HCT116 (cell line): ENCODE data around the gene GCNT3. TPM values are rescaled to one million over a fixed set of nuclear protein-coding genes. Genes with fewer than 3 reads are reported as not detected.

Experiments
- ATAC-seq: fragments of 200-7000 bp; cut with Tn5 transposase; 2 replicates; pipeline ENCODE4 v1.9.1; 2020; ENCODE audit warnings: mild to moderate bottlenecking, moderate library complexity
- BruUV-seq: library from RNA; stranded (reverse); fragments of 400-500 nt; replicated peaks from 2 replicates; lab custom pipeline; 2021; lab: Mats Ljungman, UMichigan
- CTCF ChIA-PET: fragments of 300-600 bp; sonication (Branson Sonifier 250); formaldehyde crosslinking; loops from one replicate; lab custom pipeline; 2021; ENCODE audit warnings: antibody characterized with exemption; lab: Charles Lee
- POLR2A ChIA-PET: fragments of 300-600, 350-600 bp; sonication (Branson Sonifier 250); formaldehyde crosslinking; loops from one replicate; lab custom pipeline; 2021; ENCODE audit warnings: antibody characterized with exemption; lab: Charles Lee
- RAD21 ChIA-PET, 2 experiments: fragments of 300-600 bp; sonication (Branson Sonifier 250); formaldehyde crosslinking; loops; one replicate each; lab custom pipeline; 2023; ENCODE audit warnings: low total read pairs in 2 of 2; ENCODE audit not compliant: uncharacterized antibody in 2 of 2, unreplicated experiment in 2 of 2, low non-redundant PET in 1 of 2; lab: Charles Lee
- DNase-seq: peaks from one replicate; pipeline ENCODE4 v3.0.0-alpha.2; 2010; ENCODE audit warnings: low read depth, low spot score
- H2AFZ ChIP-seq: fragments of 200-600 bp; shearing (Covaris generic), sonication (generic); 2 replicates; pipeline ENCODE4 v1.6.1; 2017; ENCODE audit warnings: low read depth, mixed run types, mixed read lengths, antibody characterized with exemption, low read length; ENCODE audit not compliant: poor library complexity, severe bottlenecking
- H3K27ac ChIP-seq: 2 replicates; pipeline ENCODE4 v1.5.1; 2012; ENCODE audit warnings: low read depth, low read length
- H3K27me3 ChIP-seq: fragments of 200-600 bp; sonication (generic); 2 replicates; pipeline ENCODE4 v1.6.1; 2016; ENCODE audit warnings: mixed run types, low read length, mixed read lengths; ENCODE audit not compliant: insufficient read depth
- H3K36me3 ChIP-seq, 2 experiments: fragments of 200-500 bp in 1 of 2; fragments of 200-600 bp in 1 of 2; sonication (Bioruptor generic) in 1 of 2; sonication (generic) in 1 of 2; 2 replicates each; pipeline versions ENCODE4 v1.5.1 to v1.6.1; 2014 to 2016; ENCODE audit warnings: low read length in 2 of 2, inconsistent platforms in 1 of 2, mixed read lengths in 1 of 2, mixed run types in 1 of 2; ENCODE audit not compliant: insufficient read depth in 2 of 2, control insufficient read depth in 1 of 2
- H3K4me1 ChIP-seq, 2 experiments: fragments of 200-600 bp in 1 of 2; sonication (generic) in 1 of 2; 2 replicates each; pipeline versions ENCODE4 v1.5.1 to v1.6.1; 2012 to 2017; ENCODE audit warnings: low read length in 2 of 2, inconsistent platforms in 1 of 2, mild to moderate bottlenecking in 1 of 2, mixed read lengths in 1 of 2, mixed run types in 1 of 2, moderate library complexity in 1 of 2; ENCODE audit not compliant: insufficient read depth in 2 of 2, control insufficient read depth in 1 of 2
- H3K4me2 ChIP-seq: fragments of 200-600 bp; sonication (generic); 2 replicates; pipeline ENCODE4 v1.6.1; 2017; ENCODE audit warnings: mixed run types, low read length, mixed read lengths
- H3K4me3 ChIP-seq, 2 experiments: fragments of 200-600 bp in 1 of 2; sonication (generic) in 1 of 2; replicated peaks in 1 of 2; 2 replicates each; pipeline ENCODE4 v1.5.1; 2011 to 2016; ENCODE audit warnings: low read length in 2 of 2, control low read depth in 1 of 2, low read depth in 1 of 2, mild to moderate bottlenecking in 1 of 2, mixed read lengths in 1 of 2, mixed run types in 1 of 2
- H3K79me2 ChIP-seq: fragments of 200-600 bp; sonication (generic); 2 replicates; pipeline ENCODE4 v1.6.1; 2017; ENCODE audit warnings: mild to moderate bottlenecking, mixed run types, low read length, moderate library complexity, mixed read lengths; ENCODE audit not compliant: insufficient read depth
- H3K9ac ChIP-seq: fragments of 200-600 bp; sonication (generic); 2 replicates; pipeline ENCODE4 v1.6.1; 2016; ENCODE audit warnings: low read length, mixed read lengths
- H3K9me2 ChIP-seq: fragments of 200-600 bp; sonication (generic), shearing (Covaris generic); 2 replicates; pipeline ENCODE4 v1.6.1; 2017; ENCODE audit warnings: mixed run types, mild to moderate bottlenecking, moderate library complexity; ENCODE audit not compliant: insufficient read depth
- H3K9me3 ChIP-seq, 2 experiments: fragments of 200-500 bp in 1 of 2; fragments of 200-600 bp in 1 of 2; sonication (Bioruptor generic) in 1 of 2; sonication (generic) in 1 of 2; 2 replicates each; pipeline ENCODE4 v1.6.1; 2014 to 2017; ENCODE audit warnings: low read length in 2 of 2, mixed read lengths in 2 of 2, inconsistent platforms in 1 of 2, low read depth in 1 of 2, mild to moderate bottlenecking in 1 of 2, mixed run types in 1 of 2, moderate library complexity in 1 of 2; ENCODE audit not compliant: control insufficient read depth in 1 of 2, insufficient read depth in 1 of 2
- H4K20me1 ChIP-seq: fragments of 200-600 bp; sonication (generic), shearing (Covaris generic); 2 replicates; pipeline ENCODE4 v1.6.1; 2017; ENCODE audit warnings: mixed run types, mild to moderate bottlenecking, moderate library complexity; ENCODE audit not compliant: insufficient read depth
- CBX3 ChIP-seq: IDR thresholded peaks from 2 replicates; pipeline ENCODE4 v1.6.1; 2012; ENCODE audit warnings: low read depth
- CEBPB ChIP-seq: IDR thresholded peaks from 2 replicates; pipeline ENCODE4 v1.6.1; 2012; ENCODE audit warnings: low read depth
- CTCF ChIP-seq, 3 experiments: fragments of 200-600 bp in 1 of 3; sonication (generic) in 1 of 3; IDR thresholded peaks in 2 of 3; conservative IDR thresholded peaks in 1 of 3; 2 replicates each; pipeline ENCODE4 v1.5.1; 2012 to 2017; ENCODE audit warnings: low read depth in 2 of 3, low read length in 2 of 3, antibody characterized with exemption in 1 of 3, borderline replicate concordance in 1 of 3, control low read depth in 1 of 3, mild to moderate bottlenecking in 1 of 3, mixed read lengths in 1 of 3, mixed run types in 1 of 3, moderate library complexity in 1 of 3; ENCODE audit not compliant: insufficient read depth in 1 of 3
- EGR1 ChIP-seq: IDR thresholded peaks from 2 replicates; pipeline ENCODE4 v1.6.1; 2012; ENCODE audit warnings: low read depth
- ELF1 ChIP-seq: IDR thresholded peaks from 2 replicates; pipeline ENCODE4 v1.6.1; 2012; ENCODE audit warnings: low read depth, borderline replicate concordance
- EZH2phosphoT487 ChIP-seq: fragments of 200-600 bp; IDR thresholded peaks from 2 replicates; pipeline ENCODE4 v1.6.1; 2018; ENCODE audit warnings: antibody characterized with exemption, borderline replicate concordance
- FOSL1 ChIP-seq: IDR thresholded peaks from 2 replicates; pipeline ENCODE4 v1.6.1; 2012; ENCODE audit warnings: low read depth
- JUND ChIP-seq: IDR thresholded peaks from 2 replicates; pipeline ENCODE4 v1.6.1; 2012
- MAX ChIP-seq: IDR thresholded peaks from 2 replicates; pipeline ENCODE4 v1.6.1; 2012
- POLR2A ChIP-seq: IDR thresholded peaks from 2 replicates; pipeline ENCODE4 v1.7.0; 2011; ENCODE audit warnings: borderline replicate concordance; ENCODE audit not compliant: insufficient read depth, insufficient read length; ENCODE audit errors: extremely low read depth
- POLR2AphosphoS5 ChIP-seq: IDR thresholded peaks from 2 replicates; pipeline ENCODE4 v1.6.1; 2011; ENCODE audit warnings: mild to moderate bottlenecking, low read depth, low read length, moderate library complexity
- RAD21 ChIP-seq: IDR thresholded peaks from 2 replicates; pipeline ENCODE4 v1.6.1; 2012; ENCODE audit warnings: low read depth, mild to moderate bottlenecking
- REST ChIP-seq: IDR thresholded peaks from 2 replicates; pipeline ENCODE4 v1.6.1; 2012; ENCODE audit warnings: low read depth
- SIN3A ChIP-seq: IDR thresholded peaks from 2 replicates; pipeline ENCODE4 v1.6.1; 2012; ENCODE audit warnings: low read depth
- TCF7L2 ChIP-seq: IDR thresholded peaks from 2 replicates; pipeline ENCODE4 v1.7.0; 2011; ENCODE audit warnings: borderline replicate concordance, inconsistent platforms; ENCODE audit not compliant: insufficient read depth, insufficient read length; ENCODE audit errors: extremely low read depth
- ZBTB33 ChIP-seq: IDR thresholded peaks from 2 replicates; pipeline ENCODE4 v1.6.1; 2011; ENCODE audit warnings: mild to moderate bottlenecking, low read length, moderate library complexity; ENCODE audit not compliant: insufficient replicate concordance; ENCODE audit errors: extremely low read depth
- ZFX ChIP-seq: fragments of 450-650 bp; IDR thresholded peaks from 2 replicates; pipeline ENCODE4 v1.6.1; 2017
- ZNF274 ChIP-seq: fragments of 200-500 bp; sonication (Bioruptor generic); IDR thresholded peaks from 2 replicates; pipeline ENCODE4 v1.6.1; 2014; ENCODE audit warnings: mild to moderate bottlenecking, low read depth, low read length, inconsistent platforms
- intact Hi-C: fragments of 100-400 bp; cut with micrococcal nuclease; formaldehyde crosslinking; loops from 2 replicates; pipeline ENCODE4 v1.10.0; 2022
- total RNA-seq: library from RNA; stranded (reverse); gene quantifications from one replicate; pipeline ENCODE4 v1.2.1, GENCODE V29; 2021; ENCODE audit not compliant: unreplicated experiment

The GCNT3 gene
- total RNA-seq, 1 experiment from 2014 or later: 5.6 TPM

GRCh38 chr15:59644756-59645155 lies 33.2 kb downstream of the GCNT3 start:
- Histone ChIP-seq H3K9ac (no peak overlapping the region), H3K27me3 (no peaks in the 10 kb centered on the region), H3K9me2 (no peaks in the 10 kb centered on the region), H3K36me3 (peaks cover 7 to 14% of the 10 kb centered on the region in 2 experiments), H3K79me2 (peaks cover 47% of the 10 kb centered on the region), H3K4me2 (no peak overlapping the region), H2AFZ (no peak overlapping the region), H4K20me1 (no peaks in the 10 kb centered on the region), H3K4me3 (no peak overlapping the region), H3K27ac (no peak overlapping the region), H3K9me3 (no peaks in the 10 kb centered on the region), H3K4me1 (no peaks in the 10 kb centered on the region)
- ChIA-PET RAD21 (no interaction called here), POLR2A (no interaction called here), CTCF (interaction anchor here (1.2 to 1.7 kb wide), 2 partner anchors 11 to 112 kb away, joined by 3 to 5 read pairs; no protein-coding TSS in a partner anchor)
- intact Hi-C loops: no loop called here
- no peak for TF ChIP-seq MAX
- no peak for TF ChIP-seq REST
- TF ChIP-seq JUND: no peak
- no peak for TF ChIP-seq POLR2AphosphoS5
- TF ChIP-seq EGR1: no peak
- no peak for TF ChIP-seq TCF7L2
- TF ChIP-seq POLR2A: no peak
- no peak for TF ChIP-seq RAD21
- no peak for TF ChIP-seq ZBTB33
- TF ChIP-seq CTCF (IDR thresholded peaks at IDR 0.05 in 2 of 3, conservative IDR thresholded peaks at IDR 0.05 in 1 of 3; ENCODE audit: borderline replicate concordance in 1 of 3, insufficient read depth in 1 of 3, low read depth in 2 of 3, low read length in 2 of 3): no peak
- TF ChIP-seq CEBPB: no peak
- no peak for TF ChIP-seq FOSL1
- no peak for TF ChIP-seq ZFX
- TF ChIP-seq EZH2phosphoT487: no peak
- TF ChIP-seq SIN3A: no peak
- TF ChIP-seq CBX3: no peak
- no peak for TF ChIP-seq ZNF274
- no peak for TF ChIP-seq ELF1
- DNase-seq (no peak), ATAC-seq (no peak)
- BruUV-seq: no TSS peak
